Esophagus squamous epithelium (tissue), 5 donors: Measurements from ENCODE around the gene ITGA5. TPM values are rescaled to one million over a fixed set of nuclear protein-coding genes. Genes with fewer than 3 reads are reported as not detected.

ENCODE experiments used
- DNase-seq: peaks from one replicate; lab custom pipeline; 2025; lab: John Stamatoyannopoulos, UW
- H3K27ac ChIP-seq, 4 donors: fragments of 200-600 bp; sonication (generic); one replicate each; pipeline ENCODE4 v1.5.1; 2016 to 2019; ENCODE audit warnings: mild to moderate bottlenecking in 1 of 4
- H3K27me3 ChIP-seq, 4 donors: fragments of 200-600 bp; sonication (generic); 1 replicate in 3 of 4; 2 replicates in 1 of 4; pipeline versions ENCODE4 v1.5.1 to v1.6.0; 2017 to 2021; ENCODE audit warnings: antibody characterized with exemption in 1 of 4
- H3K36me3 ChIP-seq, 3 donors: fragments of 200-600 bp; sonication (generic); one replicate each; pipeline ENCODE4 v1.5.1; 2016 to 2019
- H3K4me1 ChIP-seq, 3 donors: fragments of 200-600 bp; sonication (generic); one replicate each; pipeline ENCODE4 v1.5.1; 2017 to 2019
- H3K4me3 ChIP-seq, 4 donors: fragments of 200-600 bp; sonication (generic); 1 replicate in 3 of 4; 2 replicates in 1 of 4; pipeline ENCODE4 v1.5.1; 2016 to 2019; ENCODE audit warnings: mild to moderate bottlenecking in 2 of 4, moderate library complexity in 1 of 4
- H3K9me3 ChIP-seq, 3 donors: fragments of 200-600 bp; sonication (generic); one replicate each; pipeline ENCODE4 v1.5.1; 2016 to 2019
- CTCF ChIP-seq, 6 experiments: fragments of 450-650 bp in 4 of 6; fragments of 200-600 bp in 2 of 6; sonication (generic) in 2 of 6; IDR thresholded peaks; one replicate each; pipeline ENCODE4 v1.5.1; 2016 to 2019; ENCODE audit warnings: antibody characterized with exemption in 6 of 6, mild to moderate bottlenecking in 4 of 6, moderate library complexity in 4 of 6
- POLR2A ChIP-seq, 4 donors: fragments of 450-650 bp; IDR thresholded peaks; one replicate each; pipeline ENCODE4 v1.6.1; 2017; ENCODE audit warnings: antibody characterized with exemption in 4 of 4, mild to moderate bottlenecking in 4 of 4, moderate library complexity in 3 of 4
- WGBS, 2 donors: methylation state at CpG; one replicate each; pipeline ENCODE4 v1.1.5; 2018; 5-methylcytosine and 5-hydroxymethylcytosine counted together
- intact Hi-C: fragments of 100-400 bp; cut with DNase I; formaldehyde crosslinking; loops from one replicate; pipeline ENCODE4 v1.15.0; 2022
- total RNA-seq, 4 donors: library from RNA; depleted of rRNA; stranded (reverse); fragments of >200 nt; gene quantifications; one replicate each; pipeline ENCODE4 v1.1.0, GENCODE V29; 2016
- donor health status: DM: yes; HTN: yes; CAD: no.

ITGA5 gene
- total RNA-seq, 4 donors from 2014 or later, result 7.5 to 112 (median 37.3) TPM

- intact Hi-C loops, result no loop called here
- H3K9me3 ChIP-seq, result no peaks in the 10 kb centered on the region
- H3K27ac ChIP-seq, result peak within 1 kb of the TSS; percentile 66 to 97 (median 86)
- 40% methylated on average over 1 of the region's 1 CpG; no CpG with 5 or more reads in 1 of the 2 donors for WGBS, 2 donors
- no peak for DNase-seq
- peaks cover 39 to 85% (median 53%) of the 10 kb centered on the region in 3 donors for H3K4me1 ChIP-seq
- no peaks in the 10 kb centered on the region for H3K27me3 ChIP-seq
- H3K36me3 ChIP-seq, result peaks cover 0 to 49% (median 5%) of the 10 kb centered on the region in 3 donors
- peak within 1 kb of the TSS in 1 of 4 donors; percentile 7 for H3K4me3 ChIP-seq
- TF ChIP-seq CTCF (IDR thresholded peaks at IDR 0.05) (no peak), POLR2A (IDR thresholded peaks at IDR 0.05) (peak in 1 of 4 donors; percentile 26)
These were observed 34.5 kb downstream of the ITGA5 start, which contains the start of gene ZNF385A for GRCh38 chr12:54384591-54385041. Gene ZNF385A (minus strand): TSS chr12:54384733. CDS start chr12:54384514, 219 bp downstream.

- WGBS, 2 donors, result 56 to 57% methylated on average over 3 of the region's 3 CpGs
- peaks cover 30 to 85% (median 45%) of the 10 kb centered on the region in 3 donors for H3K4me1 ChIP-seq
- DNase-seq, result no peak
These were observed 35.9 kb downstream of the ITGA5 start for GRCh38 chr12:54383041-54383609.

GRCh38 chr12:54381136-54381535 is 37.9 kb downstream of the ITGA5 start:
- intact Hi-C loops, result no loop called here
- no peak for DNase-seq
- H3K4me1 ChIP-seq, result peaks cover 18 to 85% (median 43%) of the 10 kb centered on the region in 3 donors

More at GRCh38 chr12:54383041-54383609, 35.9 kb downstream of the ITGA5 start:
- intact Hi-C loops, result no loop called here
- Histone ChIP-seq H3K27ac (peak overlapping the region; percentile 66 to 97 (median 86)), H3K27me3 (no peaks in the 10 kb centered on the region), H3K4me3 (no peak overlapping the region), H3K9me3 (no peaks in the 10 kb centered on the region), H3K36me3 (peaks cover 0 to 56% (median 5%) of the 10 kb centered on the region in 3 donors)
- TF ChIP-seq CTCF (IDR thresholded peaks at IDR 0.05) (no peak), POLR2A (IDR thresholded peaks at IDR 0.05) (no peak)

GRCh38 chr12:54379398-54380201 is 39.5 kb downstream of the ITGA5 start:
- H3K9me3 ChIP-seq, result no peaks in the 10 kb centered on the region
- DNase-seq, result peak; percentile 49
- 12 to 26% methylated on average over 13 to 16 of the region's 19 CpGs for WGBS, 2 donors
- H3K27ac ChIP-seq, result peak overlapping the region; percentile 56 to 84 (median 78)
- TF ChIP-seq CTCF (IDR thresholded peaks at IDR 0.05), result peak; percentile 96 to 100 (median 99)
- no peak for TF ChIP-seq POLR2A (IDR thresholded peaks at IDR 0.05)
- H3K36me3 ChIP-seq, result peaks cover 0 to 88% (median 8%) of the 10 kb centered on the region in 3 donors
- intact Hi-C loops, result no loop called here
- no peaks in the 10 kb centered on the region for H3K27me3 ChIP-seq
- H3K4me3 ChIP-seq, result peak overlapping the region in 3 of 4 donors; percentile 45 to 61 (median 49)
- H3K4me1 ChIP-seq, result peaks cover 17 to 85% (median 43%) of the 10 kb centered on the region in 3 donors

More at GRCh38 chr12:54381136-54381535, 37.9 kb downstream of the ITGA5 start:
- H3K27ac ChIP-seq, result no peak overlapping the region
- peaks cover 0 to 73% (median 8%) of the 10 kb centered on the region in 3 donors for H3K36me3 ChIP-seq
- no peaks in the 10 kb centered on the region for H3K27me3 ChIP-seq
- WGBS, 2 donors, result 87 to 90% methylated on average over 4 of the region's 4 CpGs
- H3K9me3 ChIP-seq, result no peaks in the 10 kb centered on the region
- no peak overlapping the region for H3K4me3 ChIP-seq
- TF ChIP-seq POLR2A (IDR thresholded peaks at IDR 0.05) (no peak), CTCF (IDR thresholded peaks at IDR 0.05) (no peak)
